ENCODE results near the gene CAMTA1.
A peak's percentile ranks its signal among the peaks of the same experiment; 100 is the strongest.

The CAMTA1 gene

GRCh38 chr1:7676274-7676945 lies 891.2 kb downstream of the CAMTA1 start:
- no peaks in the 10 kb centered on the region for H3K36me3 ChIP-seq (ENCODE audit: control insufficient read depth, insufficient read depth, low read length)
- H3K27me3 ChIP-seq (ENCODE audit: control insufficient read depth, insufficient read depth, low read length, poor library complexity, severe bottlenecking) = peaks cover 15% of the 10 kb centered on the region
- H3K9me3 ChIP-seq (ENCODE audit: control insufficient read depth, low read length) = no peaks in the 10 kb centered on the region
- H3K4me1 ChIP-seq (ENCODE audit: control insufficient read depth, insufficient read depth, low read length) = peaks cover 7% of the 10 kb centered on the region
- WGBS, 2 experiments = 91 to 93% methylated on average over 15 of the region's 15 CpGs
- H3K4me3 ChIP-seq (ENCODE audit: insufficient read depth, low read depth, low read length) = no peak overlapping the region
- H3K27ac ChIP-seq (ENCODE audit: insufficient read depth, low read depth, low read length, poor library complexity, severe bottlenecking) = no peak overlapping the region

- WGBS, 2 experiments = 95 to 96% methylated on average over 7 of the region's 7 CpGs
- H3K27me3 ChIP-seq (ENCODE audit: control insufficient read depth, insufficient read depth, low read length, poor library complexity, severe bottlenecking) = peaks cover 15% of the 10 kb centered on the region
- H3K9me3 ChIP-seq (ENCODE audit: control insufficient read depth, low read length) = no peaks in the 10 kb centered on the region
- H3K4me3 ChIP-seq (ENCODE audit: insufficient read depth, low read depth, low read length) = no peak overlapping the region
- no peaks in the 10 kb centered on the region for H3K36me3 ChIP-seq (ENCODE audit: control insufficient read depth, insufficient read depth, low read length)
- H3K27ac ChIP-seq (ENCODE audit: insufficient read depth, low read depth, low read length, poor library complexity, severe bottlenecking) = no peak overlapping the region
- H3K4me1 ChIP-seq (ENCODE audit: control insufficient read depth, insufficient read depth, low read length) = peaks cover 6% of the 10 kb centered on the region
These were observed 891.9 kb downstream of the CAMTA1 start for GRCh38 chr1:7677111-7677510.

GRCh38 chr1:7677815-7678214 lies 892.6 kb downstream of the CAMTA1 start:
- no peaks in the 10 kb centered on the region for H3K36me3 ChIP-seq (ENCODE audit: control insufficient read depth, insufficient read depth, low read length)
- H3K27me3 ChIP-seq (ENCODE audit: control insufficient read depth, insufficient read depth, low read length, poor library complexity, severe bottlenecking) = peaks cover 15% of the 10 kb centered on the region
- no peaks in the 10 kb centered on the region for H3K9me3 ChIP-seq (ENCODE audit: control insufficient read depth, low read length)
- H3K27ac ChIP-seq (ENCODE audit: insufficient read depth, low read depth, low read length, poor library complexity, severe bottlenecking) = no peak overlapping the region
- H3K4me1 ChIP-seq (ENCODE audit: control insufficient read depth, insufficient read depth, low read length) = peaks cover 6% of the 10 kb centered on the region
- no peak overlapping the region for H3K4me3 ChIP-seq (ENCODE audit: insufficient read depth, low read depth, low read length)
- WGBS, 2 experiments = 87 to 90% methylated on average over 10 of the region's 10 CpGs

- H3K9me3 ChIP-seq (ENCODE audit: control insufficient read depth, low read length) = no peaks in the 10 kb centered on the region
- peaks cover 6% of the 10 kb centered on the region for H3K4me1 ChIP-seq (ENCODE audit: control insufficient read depth, insufficient read depth, low read length)
- no peak overlapping the region for H3K4me3 ChIP-seq (ENCODE audit: insufficient read depth, low read depth, low read length)
- H3K27me3 ChIP-seq (ENCODE audit: control insufficient read depth, insufficient read depth, low read length, poor library complexity, severe bottlenecking) = peaks cover 15% of the 10 kb centered on the region
- 93 to 96% methylated on average over 9 of the region's 9 CpGs for WGBS, 2 experiments
- no peak overlapping the region for H3K27ac ChIP-seq (ENCODE audit: insufficient read depth, low read depth, low read length, poor library complexity, severe bottlenecking)
- H3K36me3 ChIP-seq (ENCODE audit: control insufficient read depth, insufficient read depth, low read length) = no peaks in the 10 kb centered on the region
These were observed 893.4 kb downstream of the CAMTA1 start for GRCh38 chr1:7678491-7679158.

- 88 to 90% methylated on average over 17 of the region's 17 CpGs for WGBS, 2 experiments
- H3K4me3 ChIP-seq (ENCODE audit: insufficient read depth, low read depth, low read length) = peak overlapping the region; percentile 42
These were observed 894.1 kb downstream of the CAMTA1 start for GRCh38 chr1:7679159-7679872.

GRCh38 chr1:7679873-7680206 lies 894.6 kb downstream of the CAMTA1 start:
- 5 to 7% methylated on average over 14 of the region's 14 CpGs for WGBS, 2 experiments
- Histone ChIP-seq H3K36me3 (ENCODE audit: control insufficient read depth, insufficient read depth, low read length) (no peaks in the 10 kb centered on the region), H3K9me3 (ENCODE audit: control insufficient read depth, low read length) (no peaks in the 10 kb centered on the region), H3K27me3 (ENCODE audit: control insufficient read depth, insufficient read depth, low read length, poor library complexity, severe bottlenecking) (peaks cover 15% of the 10 kb centered on the region), H3K4me3 (ENCODE audit: insufficient read depth, low read depth, low read length) (peak overlapping the region; percentile 42), H3K4me1 (ENCODE audit: control insufficient read depth, insufficient read depth, low read length) (peaks cover 6% of the 10 kb centered on the region), H3K27ac (ENCODE audit: insufficient read depth, low read depth, low read length, poor library complexity, severe bottlenecking) (no peak overlapping the region)

More at GRCh38 chr1:7679159-7679872, 894.1 kb downstream of the CAMTA1 start:
- Histone ChIP-seq H3K27me3 (ENCODE audit: control insufficient read depth, insufficient read depth, low read length, poor library complexity, severe bottlenecking) (peaks cover 15% of the 10 kb centered on the region), H3K27ac (ENCODE audit: insufficient read depth, low read depth, low read length, poor library complexity, severe bottlenecking) (no peak overlapping the region), H3K9me3 (ENCODE audit: control insufficient read depth, low read length) (no peaks in the 10 kb centered on the region), H3K4me1 (ENCODE audit: control insufficient read depth, insufficient read depth, low read length) (peaks cover 6% of the 10 kb centered on the region), H3K36me3 (ENCODE audit: control insufficient read depth, insufficient read depth, low read length) (no peaks in the 10 kb centered on the region)

- WGBS, 2 experiments = 0 to 1% methylated on average over 89 of the region's 89 CpGs
- peak overlapping the region; percentile 56 for H3K27ac ChIP-seq (ENCODE audit: insufficient read depth, low read depth, low read length, poor library complexity, severe bottlenecking)
These were observed 895.1 kb downstream of the CAMTA1 start for GRCh38 chr1:7680207-7680954.

GRCh38 chr1:7680955-7681268 lies 895.7 kb downstream of the CAMTA1 start:
- H3K27me3 ChIP-seq (ENCODE audit: control insufficient read depth, insufficient read depth, low read length, poor library complexity, severe bottlenecking) = peaks cover 15% of the 10 kb centered on the region
- peak overlapping the region; percentile 56 for H3K27ac ChIP-seq (ENCODE audit: insufficient read depth, low read depth, low read length, poor library complexity, severe bottlenecking)
- H3K4me1 ChIP-seq (ENCODE audit: control insufficient read depth, insufficient read depth, low read length) = peaks cover 6% of the 10 kb centered on the region
- 4% methylated on average over 15 to 16 of the region's 16 CpGs for WGBS, 2 experiments
- no peaks in the 10 kb centered on the region for H3K36me3 ChIP-seq (ENCODE audit: control insufficient read depth, insufficient read depth, low read length)
- H3K9me3 ChIP-seq (ENCODE audit: control insufficient read depth, low read length) = no peaks in the 10 kb centered on the region
- H3K4me3 ChIP-seq (ENCODE audit: insufficient read depth, low read depth, low read length) = peak overlapping the region; percentile 42

More at GRCh38 chr1:7680207-7680954, 895.1 kb downstream of the CAMTA1 start:
- no peaks in the 10 kb centered on the region for H3K36me3 ChIP-seq (ENCODE audit: control insufficient read depth, insufficient read depth, low read length)
- peak overlapping the region; percentile 42 for H3K4me3 ChIP-seq (ENCODE audit: insufficient read depth, low read depth, low read length)
- H3K27me3 ChIP-seq (ENCODE audit: control insufficient read depth, insufficient read depth, low read length, poor library complexity, severe bottlenecking) = peaks cover 15% of the 10 kb centered on the region
- H3K9me3 ChIP-seq (ENCODE audit: control insufficient read depth, low read length) = no peaks in the 10 kb centered on the region
- peaks cover 6% of the 10 kb centered on the region for H3K4me1 ChIP-seq (ENCODE audit: control insufficient read depth, insufficient read depth, low read length)

- Histone ChIP-seq H3K27ac (ENCODE audit: insufficient read depth, low read depth, low read length, poor library complexity, severe bottlenecking) (no peak overlapping the region), H3K4me3 (ENCODE audit: insufficient read depth, low read depth, low read length) (no peak overlapping the region), H3K4me1 (ENCODE audit: control insufficient read depth, insufficient read depth, low read length) (peaks cover 6% of the 10 kb centered on the region), H3K27me3 (ENCODE audit: control insufficient read depth, insufficient read depth, low read length, poor library complexity, severe bottlenecking) (peaks cover 15% of the 10 kb centered on the region), H3K36me3 (ENCODE audit: control insufficient read depth, insufficient read depth, low read length) (no peaks in the 10 kb centered on the region), H3K9me3 (ENCODE audit: control insufficient read depth, low read length) (no peaks in the 10 kb centered on the region)
- WGBS, 2 experiments = 87 to 92% methylated on average over 6 of the region's 6 CpGs
These were observed 896.1 kb downstream of the CAMTA1 start for GRCh38 chr1:7681401-7681800.

- H3K27me3 ChIP-seq (ENCODE audit: control insufficient read depth, insufficient read depth, low read length, poor library complexity, severe bottlenecking) = peaks cover 15% of the 10 kb centered on the region
- H3K9me3 ChIP-seq (ENCODE audit: control insufficient read depth, low read length) = no peaks in the 10 kb centered on the region
- no peak overlapping the region for H3K27ac ChIP-seq (ENCODE audit: insufficient read depth, low read depth, low read length, poor library complexity, severe bottlenecking)
- no peak overlapping the region for H3K4me3 ChIP-seq (ENCODE audit: insufficient read depth, low read depth, low read length)
- peaks cover 6% of the 10 kb centered on the region for H3K4me1 ChIP-seq (ENCODE audit: control insufficient read depth, insufficient read depth, low read length)
- WGBS, 2 experiments = 94 to 95% methylated on average over 15 of the region's 15 CpGs
- H3K36me3 ChIP-seq (ENCODE audit: control insufficient read depth, insufficient read depth, low read length) = no peaks in the 10 kb centered on the region
These were observed 898.3 kb downstream of the CAMTA1 start for GRCh38 chr1:7683521-7683920.
